ENCODE results near the gene SPATA20. TPM values are rescaled to one million over a fixed set of nuclear protein-coding genes. Genes with fewer than 3 reads are reported as not detected.

The SPATA20 gene
- total and polyA plus RNA-seq, 2 of the 13 experiments (the other 11 are each of a cell fraction or from before 2014, with no cell fraction given): 36.1 to 64.8 TPM

DNA sequence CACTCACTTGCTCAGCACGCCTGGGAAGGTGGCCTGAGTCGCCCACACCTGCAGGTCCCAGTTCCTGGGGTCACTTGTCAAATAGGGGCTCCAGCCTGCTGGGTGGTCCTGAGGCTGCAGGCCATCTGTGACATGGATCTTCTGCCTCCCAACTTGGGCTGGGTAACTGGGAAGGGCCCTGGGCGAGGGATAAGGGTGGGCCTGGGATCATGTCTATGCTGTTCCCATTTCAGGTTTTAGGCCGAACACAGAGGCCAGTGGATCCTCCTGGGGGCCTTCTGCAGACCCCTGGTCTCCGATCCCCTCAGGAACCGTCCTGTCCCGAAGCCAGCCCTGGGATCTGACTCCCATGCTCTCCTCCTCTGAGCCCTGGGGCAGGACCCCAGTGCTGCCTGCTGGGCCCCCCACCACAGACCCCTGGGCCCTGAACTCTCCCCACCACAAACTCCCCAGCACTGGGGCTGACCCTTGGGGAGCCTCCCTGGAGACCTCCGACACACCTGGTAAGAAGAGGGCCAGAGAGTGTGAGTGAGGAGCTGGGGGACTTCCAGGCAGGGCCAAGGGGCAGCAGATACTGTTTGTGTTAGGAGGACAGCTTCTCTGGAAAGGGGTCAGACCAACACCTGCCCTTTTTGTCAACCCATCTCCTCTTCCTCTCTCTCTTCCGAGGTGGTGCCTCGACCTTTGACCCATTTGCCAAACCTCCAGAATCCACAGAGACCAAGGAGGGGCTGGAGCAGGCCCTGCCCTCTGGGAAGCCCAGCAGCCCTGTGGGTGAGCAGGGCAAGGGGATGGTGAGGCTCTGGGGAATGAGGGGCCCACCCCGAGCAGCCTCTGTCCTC is 6.2 kb upstream of the SPATA20 start:
- in situ Hi-C loops (cut with HindIII; ENCODE audit: extremely low pct_ligation_motif_present, low pct_unique_long_range_greater_than_20kb) (loop anchor here (10.0 kb wide), 1 partner anchor 414 kb away; no protein-coding TSS in a partner anchor), intact Hi-C loops (cut with micrococcal nuclease; ENCODE audit: unreplicated experiment) (loop anchor here (10.0 kb wide), 1 partner anchor 414 kb away; no protein-coding TSS in a partner anchor)
- no peak for DNase-seq (ENCODE audit: low spot score)
- Histone ChIP-seq H3K4me2 (ENCODE audit: low read depth, low read length) (peak overlapping the region; percentile 97), H3K9ac (ENCODE audit: insufficient read depth, low read depth, low read length) (peak overlapping the region; percentile 95), H4K20me1 (ENCODE audit: insufficient read depth, low read length) (no peaks in the 10 kb centered on the region), H3K36me3 (replicated peaks in 1 of 2; ENCODE audit: control insufficient read depth in 1 of 2, insufficient read depth in 2 of 2, low read length in 2 of 2) (no peaks in the 10 kb centered on the region), H3K4me3 (replicated peaks in 1 of 3; ENCODE audit: insufficient read depth in 1 of 3, low read depth in 2 of 3, low read length in 3 of 3) (peak overlapping the region; percentile 73 to 87 (median 78)), H3K9me3 (ENCODE audit: low read length) (no peaks in the 10 kb centered on the region), H3K4me1 (ENCODE audit: insufficient read depth, low read length) (peaks cover 71% of the 10 kb centered on the region), H3K79me2 (ENCODE audit: insufficient read depth, low read length) (no peaks in the 10 kb centered on the region), H3K27ac (ENCODE audit: extremely low read length, insufficient read depth, low read length) (peak overlapping the region; percentile 97), H3K27me3 (ENCODE audit: control insufficient read depth in 1 of 2, insufficient read depth in 2 of 2, low read length in 2 of 2) (no peaks in the 10 kb centered on the region; a peak in 1 of 5 replicates), H2AFZ (ENCODE audit: low read length) (no peak overlapping the region)
- BruUV-seq (replicated peaks): no TSS peak
- POLR2A ChIA-PET: interaction anchor here (1.1 to 4.2 kb wide), 8 partner anchors 8 to 179 kb away, joined by 3 to 79 read pairs (median 38); partner anchors contain the start of genes EPN3 and LUC7L3
- CTCF ChIA-PET (ENCODE audit: low intra/inter-chr PET ratio, low total read pairs): no interaction called here
- peak; percentile 72 for FAIRE-seq
- 39% methylated on average over 9 of the region's 11 CpGs for WGBS (ENCODE audit: low lambda C conversion rate)
- 0 out of 3 replicates have a peak, but pooled peaks have one; percentile 3 for ATAC-seq
- TF ChIP-seq, protein P1, sequence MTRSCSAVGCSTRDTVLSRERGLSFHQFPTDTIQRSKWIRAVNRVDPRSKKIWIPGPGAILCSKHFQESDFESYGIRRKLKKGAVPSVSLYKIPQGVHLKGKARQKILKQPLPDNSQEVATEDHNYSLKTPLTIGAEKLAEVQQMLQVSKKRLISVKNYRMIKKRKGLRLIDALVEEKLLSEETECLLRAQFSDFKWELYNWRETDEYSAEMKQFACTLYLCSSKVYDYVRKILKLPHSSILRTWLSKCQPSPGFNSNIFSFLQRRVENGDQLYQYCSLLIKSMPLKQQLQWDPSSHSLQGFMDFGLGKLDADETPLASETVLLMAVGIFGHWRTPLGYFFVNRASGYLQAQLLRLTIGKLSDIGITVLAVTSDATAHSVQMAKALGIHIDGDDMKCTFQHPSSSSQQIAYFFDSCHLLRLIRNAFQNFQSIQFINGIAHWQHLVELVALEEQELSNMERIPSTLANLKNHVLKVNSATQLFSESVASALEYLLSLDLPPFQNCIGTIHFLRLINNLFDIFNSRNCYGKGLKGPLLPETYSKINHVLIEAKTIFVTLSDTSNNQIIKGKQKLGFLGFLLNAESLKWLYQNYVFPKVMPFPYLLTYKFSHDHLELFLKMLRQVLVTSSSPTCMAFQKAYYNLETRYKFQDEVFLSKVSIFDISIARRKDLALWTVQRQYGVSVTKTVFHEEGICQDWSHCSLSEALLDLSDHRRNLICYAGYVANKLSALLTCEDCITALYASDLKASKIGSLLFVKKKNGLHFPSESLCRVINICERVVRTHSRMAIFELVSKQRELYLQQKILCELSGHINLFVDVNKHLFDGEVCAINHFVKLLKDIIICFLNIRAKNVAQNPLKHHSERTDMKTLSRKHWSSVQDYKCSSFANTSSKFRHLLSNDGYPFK (CRISPR knock-in tag; IDR thresholded peaks at IDR 0.05; ENCODE audit: borderline replicate concordance): no peak
- TF ChIP-seq ZNF496 (CRISPR knock-in tag; IDR thresholded peaks at IDR 0.05; ENCODE audit: insufficient replicate concordance): no peak
- 0 out of 2 replicates have a peak, but pooled peaks have one; percentile 15 for TF ChIP-seq ARID2 (CRISPR knock-in tag; IDR thresholded peaks at IDR 0.05; ENCODE audit: borderline replicate concordance)
- no peak; the same call in 1 of the 2 replicates for TF ChIP-seq HDAC2 (CRISPR knock-in tag; IDR thresholded peaks at IDR 0.05)
- TF ChIP-seq TGIF2 (CRISPR knock-in tag; IDR thresholded peaks at IDR 0.05): no peak
- TF ChIP-seq, protein P2, sequence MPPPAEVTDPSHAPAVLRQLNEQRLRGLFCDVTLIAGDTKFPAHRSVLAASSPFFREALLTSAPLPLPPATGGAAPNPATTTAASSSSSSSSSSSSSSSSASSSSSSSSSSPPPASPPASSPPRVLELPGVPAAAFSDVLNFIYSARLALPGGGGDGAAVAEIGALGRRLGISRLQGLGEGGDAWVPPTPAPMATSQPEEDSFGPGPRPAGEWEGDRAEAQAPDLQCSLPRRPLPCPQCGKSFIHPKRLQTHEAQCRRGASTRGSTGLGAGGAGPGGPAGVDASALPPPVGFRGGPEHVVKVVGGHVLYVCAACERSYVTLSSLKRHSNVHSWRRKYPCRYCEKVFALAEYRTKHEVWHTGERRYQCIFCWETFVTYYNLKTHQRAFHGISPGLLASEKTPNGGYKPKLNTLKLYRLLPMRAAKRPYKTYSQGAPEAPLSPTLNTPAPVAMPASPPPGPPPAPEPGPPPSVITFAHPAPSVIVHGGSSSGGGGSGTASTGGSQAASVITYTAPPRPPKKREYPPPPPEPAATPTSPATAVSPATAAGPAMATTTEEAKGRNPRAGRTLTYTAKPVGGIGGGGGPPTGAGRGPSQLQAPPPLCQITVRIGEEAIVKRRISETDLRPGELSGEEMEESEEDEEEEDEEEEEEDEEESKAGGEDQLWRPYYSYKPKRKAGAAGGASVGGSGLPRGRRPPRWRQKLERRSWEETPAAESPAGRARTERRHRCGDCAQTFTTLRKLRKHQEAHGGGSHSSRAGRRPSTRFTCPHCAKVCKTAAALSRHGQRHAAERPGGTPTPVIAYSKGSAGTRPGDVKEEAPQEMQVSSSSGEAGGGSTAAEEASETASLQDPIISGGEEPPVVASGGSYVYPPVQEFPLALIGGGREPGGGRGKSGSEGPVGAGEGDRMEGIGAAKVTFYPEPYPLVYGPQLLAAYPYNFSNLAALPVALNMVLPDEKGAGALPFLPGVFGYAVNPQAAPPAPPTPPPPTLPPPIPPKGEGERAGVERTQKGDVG (CRISPR knock-in tag; IDR thresholded peaks at IDR 0.05; ENCODE audit: borderline replicate concordance): no peak
- TF ChIP-seq MLLT10 (CRISPR knock-in tag; IDR thresholded peaks at IDR 0.05): no peak
- TF ChIP-seq, protein P3, sequence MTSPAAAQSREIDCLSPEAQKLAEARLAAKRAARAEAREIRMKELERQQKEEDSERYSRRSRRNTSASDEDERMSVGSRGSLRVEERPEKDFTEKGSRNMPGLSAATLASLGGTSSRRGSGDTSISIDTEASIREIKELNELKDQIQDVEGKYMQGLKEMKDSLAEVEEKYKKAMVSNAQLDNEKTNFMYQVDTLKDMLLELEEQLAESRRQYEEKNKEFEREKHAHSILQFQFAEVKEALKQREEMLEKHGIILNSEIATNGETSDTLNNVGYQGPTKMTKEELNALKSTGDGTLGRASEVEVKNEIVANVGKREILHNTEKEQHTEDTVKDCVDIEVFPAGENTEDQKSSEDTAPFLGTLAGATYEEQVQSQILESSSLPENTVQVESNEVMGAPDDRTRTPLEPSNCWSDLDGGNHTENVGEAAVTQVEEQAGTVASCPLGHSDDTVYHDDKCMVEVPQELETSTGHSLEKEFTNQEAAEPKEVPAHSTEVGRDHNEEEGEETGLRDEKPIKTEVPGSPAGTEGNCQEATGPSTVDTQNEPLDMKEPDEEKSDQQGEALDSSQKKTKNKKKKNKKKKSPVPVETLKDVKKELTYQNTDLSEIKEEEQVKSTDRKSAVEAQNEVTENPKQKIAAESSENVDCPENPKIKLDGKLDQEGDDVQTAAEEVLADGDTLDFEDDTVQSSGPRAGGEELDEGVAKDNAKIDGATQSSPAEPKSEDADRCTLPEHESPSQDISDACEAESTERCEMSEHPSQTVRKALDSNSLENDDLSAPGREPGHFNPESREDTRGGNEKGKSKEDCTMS (CRISPR knock-in tag; conservative IDR thresholded peaks at IDR 0.05): no peak
- TF ChIP-seq SSRP1 (CRISPR knock-in tag; IDR thresholded peaks at IDR 0.05): 0 out of 2 replicates have a peak, but pooled peaks have one; percentile 16
- no peak for TF ChIP-seq ZNF292 (CRISPR knock-in tag; IDR thresholded peaks at IDR 0.05; ENCODE audit: borderline replicate concordance, low read depth)
- TF ChIP-seq, protein P4, sequence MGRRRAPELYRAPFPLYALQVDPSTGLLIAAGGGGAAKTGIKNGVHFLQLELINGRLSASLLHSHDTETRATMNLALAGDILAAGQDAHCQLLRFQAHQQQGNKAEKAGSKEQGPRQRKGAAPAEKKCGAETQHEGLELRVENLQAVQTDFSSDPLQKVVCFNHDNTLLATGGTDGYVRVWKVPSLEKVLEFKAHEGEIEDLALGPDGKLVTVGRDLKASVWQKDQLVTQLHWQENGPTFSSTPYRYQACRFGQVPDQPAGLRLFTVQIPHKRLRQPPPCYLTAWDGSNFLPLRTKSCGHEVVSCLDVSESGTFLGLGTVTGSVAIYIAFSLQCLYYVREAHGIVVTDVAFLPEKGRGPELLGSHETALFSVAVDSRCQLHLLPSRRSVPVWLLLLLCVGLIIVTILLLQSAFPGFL (CRISPR knock-in tag; IDR thresholded peaks at IDR 0.05): no peak
- no peak for TF ChIP-seq ATF1 (CRISPR knock-in tag; IDR thresholded peaks at IDR 0.05)

Measured in HepG2 (cell line).